H1 (cell line): ENCODE measurements around the gene RNU6-8. TPM values are rescaled to one million over a fixed set of nuclear protein-coding genes. Genes with fewer than 3 reads are reported as not detected.

Experiments
- CTCF ChIA-PET: fragments of 300-600 bp; sonication (Branson Sonifier 250); formaldehyde crosslinking; loops from one replicate; lab custom pipeline; 2021; ENCODE audit not compliant: partially characterized antibody; lab: Charles Lee
- POLR2A ChIA-PET: fragments of 300-600 bp; sonication (Branson Sonifier 250); formaldehyde crosslinking; loops from one replicate; lab custom pipeline; 2021; ENCODE audit warnings: inconsistent platforms; ENCODE audit not compliant: partially characterized antibody; lab: Charles Lee
- DNase-seq, 2 experiments: peaks; one replicate each; pipeline versions ENCODE4 v3.0.0 to v3.0.0-alpha.2; 2010 to 2022; ENCODE audit warnings: low spot score in 2 of 2, low read depth in 1 of 2, mixed read lengths in 1 of 2
- FAIRE-seq: peaks from 2 replicates; lab custom pipeline; 2011; peaks lifted over from hg19 to GRCh38; lab: Jason Lieb, UNC
- H2AFZ ChIP-seq: 2 replicates; pipeline ENCODE4 v1.8.1; 2012; ENCODE audit warnings: low read length, inconsistent platforms
- H2AK5ac ChIP-seq: 2 replicates; pipeline ENCODE4 v1.6.1; 2013; ENCODE audit warnings: low read depth, low read length
- H2BK120ac ChIP-seq: replicated peaks from 2 replicates; pipeline ENCODE3; 2013; ENCODE audit warnings: low read depth, low read length, inconsistent platforms
- H2BK12ac ChIP-seq: 2 replicates; pipeline ENCODE4 v1.6.1; 2013; ENCODE audit warnings: low read depth, low read length
- H2BK15ac ChIP-seq: 2 replicates; pipeline ENCODE4 v1.6.1; 2013; ENCODE audit warnings: low read length
- H2BK20ac ChIP-seq: 2 replicates; pipeline ENCODE4 v1.6.1; 2013; ENCODE audit warnings: low read length
- H2BK5ac ChIP-seq: 2 replicates; pipeline ENCODE4 v1.6.1; 2013; ENCODE audit warnings: low read depth, low read length
- H3K14ac ChIP-seq: 2 replicates; pipeline ENCODE4 v1.6.1; 2013; ENCODE audit warnings: inconsistent platforms; ENCODE audit not compliant: insufficient read length
- H3K18ac ChIP-seq: 2 replicates; pipeline ENCODE4 v1.6.1; 2013; ENCODE audit warnings: low read length; ENCODE audit errors: extremely low read depth
- H3K23ac ChIP-seq: 2 replicates; pipeline ENCODE4 v1.6.1; 2013; ENCODE audit warnings: inconsistent platforms; ENCODE audit not compliant: insufficient read length
- H3K23me2 ChIP-seq: 2 replicates; pipeline ENCODE4 v1.6.1; 2013; ENCODE audit warnings: low read depth, low read length
- H3K27ac ChIP-seq: 2 replicates; pipeline ENCODE4 v1.6.1; 2011; ENCODE audit warnings: low read depth, low read length, inconsistent platforms
- H3K27me3 ChIP-seq, 4 experiments: replicated peaks in 1 of 4; 1 replicate in 1 of 4; 2 replicates in 3 of 4; pipeline versions ENCODE4 v1.6.1 to v1.8.1; 2011 to 2013; ENCODE audit warnings: low read length in 3 of 4, mild to moderate bottlenecking in 3 of 4, inconsistent platforms in 2 of 4, mixed read lengths in 2 of 4, moderate library complexity in 1 of 4; ENCODE audit not compliant: control insufficient read depth in 3 of 4, insufficient read depth in 3 of 4; ENCODE audit errors: extremely low read depth in 1 of 4
- H3K36me3 ChIP-seq, 4 experiments: 2 replicates each; pipeline versions ENCODE4 v1.6.1 to v1.8.1; 2011 to 2013; ENCODE audit warnings: mild to moderate bottlenecking in 4 of 4, low read length in 3 of 4, moderate library complexity in 2 of 4, control low read depth in 1 of 4, inconsistent platforms in 1 of 4; ENCODE audit not compliant: insufficient read depth in 4 of 4, control insufficient read depth in 2 of 4
- H3K4ac ChIP-seq: replicated peaks from 2 replicates; pipeline ENCODE3; 2013; ENCODE audit warnings: low read length, low read depth, mixed read lengths, inconsistent platforms; ENCODE audit not compliant: insufficient read length
- H3K4me1 ChIP-seq, 4 experiments: replicated peaks in 1 of 4; 1 replicate in 1 of 4; 2 replicates in 3 of 4; pipeline versions ENCODE4 v1.6.1 to v1.8.1; 2011 to 2013; ENCODE audit warnings: low read length in 3 of 4, inconsistent platforms in 2 of 4, mixed read lengths in 1 of 4; ENCODE audit not compliant: insufficient read depth in 4 of 4, control insufficient read depth in 3 of 4
- H3K4me2 ChIP-seq, 2 experiments: 2 replicates each; pipeline versions ENCODE4 v1.6.1 to v1.8.1; 2011 to 2013; ENCODE audit warnings: low read depth in 2 of 2, low read length in 2 of 2, control low read depth in 1 of 2, inconsistent platforms in 1 of 2, mild to moderate bottlenecking in 1 of 2; ENCODE audit not compliant: insufficient read depth in 1 of 2
- H3K4me3 ChIP-seq, 4 experiments: fragments of 200-600, 300-600 bp in 1 of 4; sonication (generic), shearing (Covaris generic), sonication (Bioruptor Twin) in 1 of 4; 2 replicates each; pipeline versions ENCODE4 v1.5.1 to v1.8.1; 2011 to 2016; ENCODE audit warnings: low read length in 4 of 4, low read depth in 3 of 4, control low read depth in 2 of 4, inconsistent platforms in 2 of 4, mild to moderate bottlenecking in 2 of 4, mixed read lengths in 1 of 4, moderate library complexity in 1 of 4; ENCODE audit not compliant: insufficient read depth in 2 of 4; ENCODE audit errors: extremely low read depth in 1 of 4
- H3K56ac ChIP-seq: replicated peaks from 2 replicates; pipeline ENCODE3; 2013; ENCODE audit warnings: low read depth, mild to moderate bottlenecking, mixed read lengths, low read length, inconsistent platforms; ENCODE audit not compliant: insufficient read length
- H3K79me1 ChIP-seq: 2 replicates; pipeline ENCODE4 v1.6.1; 2013; ENCODE audit warnings: low read depth, low read length, control low read depth
- H3K79me2 ChIP-seq, 2 experiments: 2 replicates each; pipeline versions ENCODE4 v1.6.1 to v1.8.1; 2012 to 2013; ENCODE audit warnings: low read length in 2 of 2, mild to moderate bottlenecking in 2 of 2, inconsistent platforms in 1 of 2; ENCODE audit not compliant: insufficient read depth in 2 of 2, control insufficient read depth in 1 of 2
- H3K9ac ChIP-seq, 4 experiments: replicated peaks in 1 of 4; 1 replicate in 1 of 4; 2 replicates in 3 of 4; pipeline versions ENCODE4 v1.6.1 to v1.8.1; 2011 to 2013; ENCODE audit warnings: low read depth in 3 of 4, low read length in 3 of 4, control low read depth in 2 of 4, mild to moderate bottlenecking in 2 of 4, moderate library complexity in 2 of 4, inconsistent platforms in 1 of 4; ENCODE audit errors: extremely low read depth in 1 of 4
- H3K9me3 ChIP-seq, 2 experiments: 2 replicates each; pipeline versions ENCODE4 v1.6.1 to v1.8.1; 2012 to 2013; ENCODE audit warnings: mild to moderate bottlenecking in 2 of 2, moderate library complexity in 2 of 2, control low read depth in 1 of 2, inconsistent platforms in 1 of 2, low read depth in 1 of 2, low read length in 1 of 2, mixed read lengths in 1 of 2; ENCODE audit not compliant: insufficient read depth in 2 of 2
- H4K20me1 ChIP-seq, 2 experiments: replicated peaks in 1 of 2; 2 replicates each; pipeline versions ENCODE3 to v1.8.1; 2011 to 2013; ENCODE audit warnings: inconsistent platforms in 2 of 2, low read length in 2 of 2, mild to moderate bottlenecking in 1 of 2; ENCODE audit not compliant: insufficient read depth in 2 of 2, control insufficient read depth in 1 of 2
- H4K5ac ChIP-seq: 2 replicates; pipeline ENCODE4 v1.6.1; 2013; ENCODE audit warnings: low read length, low read depth, mixed read lengths, inconsistent platforms; ENCODE audit not compliant: insufficient read length
- H4K8ac ChIP-seq: 2 replicates; pipeline ENCODE4 v1.8.0; 2013; ENCODE audit warnings: mild to moderate bottlenecking, moderate library complexity, low read length, inconsistent platforms; ENCODE audit not compliant: insufficient read depth; ENCODE audit errors: extremely low read depth
- H4K91ac ChIP-seq: replicated peaks from 2 replicates; pipeline ENCODE3; 2013; ENCODE audit warnings: low read length, mixed read lengths, inconsistent platforms; ENCODE audit not compliant: insufficient read length
- HDAC6 ChIP-seq: IDR thresholded peaks from one replicate; pipeline ENCODE4 v1.7.1; 2012; ENCODE audit warnings: low read depth, mild to moderate bottlenecking, inconsistent platforms, low read length, moderate library complexity
- ZNF274 ChIP-seq: IDR thresholded peaks from 2 replicates; pipeline ENCODE4 v1.7.0; 2012; ENCODE audit warnings: low read length, borderline replicate concordance; ENCODE audit errors: extremely low read depth
- WGBS, 2 experiments: shearing (Covaris generic) in 1 of 2; methylation state at CpG; one replicate each; pipeline versions ENCODE4 v1.1.6 to v1.1.7; 2013 to 2015; ENCODE audit warnings: low lambda C conversion rate in 2 of 2, mixed read lengths in 2 of 2, inconsistent platforms in 1 of 2, low coverage in 1 of 2, missing lambda C conversion rate in 1 of 2; ENCODE audit not compliant: insufficient replicate concordance in 2 of 2, insufficient coverage in 1 of 2, insufficient read length in 1 of 2; ENCODE audit errors: extremely low coverage in 1 of 2, missing lambda C conversion rate in 1 of 2; 5-methylcytosine and 5-hydroxymethylcytosine counted together
- polyA plus RNA-seq, 7 experiments: library from polyadenylated mRNA; depleted of rRNA in 3 of 7; stranded (reverse) in 5 of 7; unstranded in 2 of 7; fragments of >200 nt in 5 of 7; fragments of 200-250 nt in 2 of 7; gene quantifications; 1 replicate in 5 of 7; 2 replicates in 1 of 7; 4 replicates in 1 of 7; pipeline versions ENCODE4 v1.2.1 to v1.2.3, GENCODE V29; 2011 to 2013; ENCODE audit warnings: missing spikeins in 2 of 7, mixed read lengths in 2 of 7
- total RNA-seq: library from RNA; stranded (reverse); fragmentation: NEBNext Ultra II Directional; extraction: Animal tissue kit (Norgen Biotek cat#: 25700); gene quantifications from 2 replicates; pipeline ENCODE4 v1.2.1, GENCODE V29; 2021

Gene RNU6-8
- total and polyA plus RNA-seq, 2 of the 8 experiments (the other 6 are each of a cell fraction or from before 2014, with no cell fraction given) = not detected

DNA sequence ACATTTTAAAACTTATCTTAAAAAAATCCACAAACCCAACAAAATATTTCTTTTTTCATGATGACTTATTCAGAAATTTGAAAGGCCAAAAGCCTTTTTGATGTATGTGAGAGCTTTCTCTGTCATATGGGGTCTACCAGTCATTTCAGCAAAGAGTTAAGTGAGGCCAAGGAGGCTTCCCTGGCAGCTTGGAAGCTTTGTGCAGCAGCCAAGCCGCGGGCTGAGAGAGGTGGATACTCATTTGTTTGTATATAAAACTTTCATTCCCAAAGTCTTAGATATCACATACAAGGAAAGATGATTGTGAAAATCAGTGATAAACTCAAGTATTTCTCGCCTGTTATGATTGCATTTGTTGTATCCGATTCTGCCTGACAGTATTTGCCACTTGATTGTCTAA lies 48.5 kb upstream of the RNU6-8 start:
- no peak for FAIRE-seq
- H3K14ac ChIP-seq = no peak overlapping the region
- H3K27ac ChIP-seq = no peak overlapping the region
- no peak overlapping the region for H4K8ac ChIP-seq
- 83% methylated on average over 4 of the region's 4 CpGs; no CpG with 5 or more reads in 1 of the 2 experiments for WGBS, 2 experiments
- H2AK5ac ChIP-seq = no peak overlapping the region
- H3K9ac ChIP-seq = no peak overlapping the region
- no peaks in the 10 kb centered on the region for H3K79me2 ChIP-seq
- no peaks in the 10 kb centered on the region for H3K27me3 ChIP-seq
- no peak overlapping the region for H4K91ac ChIP-seq
- H4K20me1 ChIP-seq = no peaks in the 10 kb centered on the region
- no peaks in the 10 kb centered on the region for H3K4me1 ChIP-seq
- no peak overlapping the region for H4K5ac ChIP-seq
- H3K36me3 ChIP-seq = no peaks in the 10 kb centered on the region
- H3K23me2 ChIP-seq = no peaks in the 10 kb centered on the region
- DNase-seq = no peak
- H3K18ac ChIP-seq = no peak overlapping the region
- H2BK5ac ChIP-seq = no peak overlapping the region
- H3K4ac ChIP-seq = no peak overlapping the region
- peak overlapping the region; percentile 95 for H2AFZ ChIP-seq
- H2BK120ac ChIP-seq = no peak overlapping the region
- no peak overlapping the region for H2BK15ac ChIP-seq
- no peak overlapping the region for H2BK20ac ChIP-seq
- no peak overlapping the region for H3K23ac ChIP-seq
- H2BK12ac ChIP-seq = no peak overlapping the region
- H3K4me3 ChIP-seq = no peak overlapping the region
- TF ChIP-seq HDAC6 = no peak
- no peak for TF ChIP-seq ZNF274
- H3K56ac ChIP-seq = no peak overlapping the region
- no peak overlapping the region for H3K4me2 ChIP-seq
- no peaks in the 10 kb centered on the region for H3K79me1 ChIP-seq
- H3K9me3 ChIP-seq = no peaks in the 10 kb centered on the region
- ChIA-PET CTCF (interaction anchor here (0.6 to 3.8 kb wide), 18 partner anchors 9 to 745 kb away, joined by 3 to 20 read pairs (median 4); partner anchors contain the start of gene RNU6-8), POLR2A (no interaction called here)
